GM19239 (cell line): Measurements from ENCODE around the gene TPSG1.
A peak's percentile ranks its signal among the peaks of the same experiment; 100 is the strongest.
"Not testable (repeated sequence)": the region's sequence is repeated elsewhere in the genome, so short reads cannot be mapped to it uniquely, and the experiment has no call there.

Experiments
- DNase-seq: peaks from one replicate; pipeline ENCODE4 v3.0.0; 2011; ENCODE audit warnings: low spot score; ENCODE audit not compliant: insufficient read length
- FAIRE-seq: peaks from 2 replicates; lab custom pipeline; 2011; peaks lifted over from hg19 to GRCh38; lab: Jason Lieb, UNC

TPSG1 gene

DNA sequence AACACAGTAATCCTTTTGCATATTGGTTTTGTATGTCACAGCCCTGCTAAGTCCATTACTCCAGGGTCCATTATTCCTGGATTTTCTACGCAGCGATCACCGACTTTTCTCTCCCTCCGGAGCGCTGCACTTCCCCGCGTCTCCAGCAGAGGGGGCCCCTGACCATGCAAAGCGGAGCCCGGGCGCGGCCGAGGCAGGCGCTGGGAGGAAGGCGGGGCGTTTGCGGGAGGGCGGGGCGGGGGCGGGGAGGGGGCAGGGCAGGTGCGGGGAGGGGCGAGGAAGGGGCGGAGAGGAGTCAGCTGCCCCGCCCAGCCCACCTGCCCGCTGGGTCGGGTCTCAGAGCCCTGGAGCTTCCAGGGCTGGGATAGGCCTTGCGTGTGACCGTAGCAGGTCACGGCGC lies 11.6 kb upstream of the TPSG1 start:
- DNase-seq, result not testable (repeated sequence)
- FAIRE-seq, result peak; percentile 89

- not testable (repeated sequence) for FAIRE-seq, DNase-seq
These were observed 7.1 kb upstream of the TPSG1 start for GRCh38 chr16:1232049-1232748.

GRCh38 chr16:1231301-1231700 lies 6.2 kb upstream of the TPSG1 start:
- not testable (repeated sequence) for FAIRE-seq, DNase-seq

DNA sequence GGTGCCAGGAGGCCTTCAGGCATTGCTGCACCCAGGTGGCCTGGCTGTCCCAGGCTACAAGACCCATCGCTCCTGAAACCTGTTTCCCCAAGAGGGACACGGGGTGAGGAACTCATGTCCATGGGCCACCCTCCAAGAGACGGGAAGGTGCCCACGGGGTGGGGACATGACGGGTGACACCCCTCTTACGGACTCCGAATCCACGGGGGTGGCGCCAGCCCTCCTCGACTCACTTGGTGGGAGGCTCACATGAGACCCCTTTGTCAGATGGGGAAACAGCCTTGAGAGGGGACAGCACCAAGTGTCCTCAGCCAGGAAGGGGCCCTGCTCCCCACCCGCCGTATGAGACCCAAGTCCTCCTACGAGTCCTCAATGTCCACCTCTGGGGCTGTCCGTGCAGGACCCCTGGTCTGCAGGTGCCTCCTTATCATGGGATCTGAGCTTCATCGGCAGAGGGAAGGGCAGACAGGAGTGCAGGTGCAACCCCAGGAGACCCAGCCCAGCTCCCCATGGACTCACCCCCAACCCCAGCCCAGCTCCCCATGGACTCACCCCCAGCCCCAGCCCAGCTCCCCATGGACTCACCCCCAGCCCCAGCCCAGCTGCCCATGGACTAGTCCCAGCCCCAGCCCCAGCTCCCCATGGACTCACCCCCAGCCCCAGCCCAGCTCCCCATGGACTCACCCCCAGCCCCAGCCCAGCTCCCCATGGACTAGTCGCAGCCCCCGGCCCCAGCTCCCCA lies 5.6 kb upstream of the TPSG1 start:
- not testable (repeated sequence) for DNase-seq, FAIRE-seq

DNA sequence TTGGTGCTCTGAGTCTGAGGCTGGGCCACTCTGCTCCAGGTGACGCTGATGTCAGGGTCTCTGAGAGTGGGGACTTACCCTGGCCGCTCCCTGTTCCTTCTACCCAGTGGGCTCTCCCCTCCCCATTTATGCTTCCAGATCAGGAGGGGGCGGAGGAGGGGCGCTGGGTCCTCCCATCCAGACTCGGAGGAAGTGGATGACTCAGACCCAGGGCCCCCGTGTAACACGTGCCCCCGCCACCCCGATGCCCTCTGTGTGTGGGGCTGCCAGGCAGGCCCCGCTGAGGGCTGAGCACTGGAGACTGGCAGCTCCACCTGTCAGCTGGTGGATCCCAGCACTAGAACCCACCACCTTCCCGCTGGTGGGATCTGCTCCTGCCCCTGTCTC lies 5.0 kb upstream of the TPSG1 start, which contains the start of gene TPSB2:
Gene TPSB2 (minus strand): TSS at position 101 of the 387 bp plus-strand sequence. CDS start 233 bp downstream, outside the sequence.
- not testable (repeated sequence) for FAIRE-seq, DNase-seq

GRCh38 chr16:1229476-1229875 lies 4.4 kb upstream of the TPSG1 start:
- not testable (repeated sequence) for FAIRE-seq, DNase-seq

GRCh38 chr16:1228227-1228626 lies 3.2 kb upstream of the TPSG1 start:
- DNase-seq, FAIRE-seq: not testable (repeated sequence)

- DNase-seq, FAIRE-seq: not testable (repeated sequence)
These were observed 1.6 kb upstream of the TPSG1 start for GRCh38 chr16:1226692-1227091.

GRCh38 chr16:1225728-1226311 lies 752 bp upstream of the TPSG1 start:
- DNase-seq, FAIRE-seq: not testable (repeated sequence)

- DNase-seq (no peak), FAIRE-seq (no peak)
These were observed 510 bp downstream of the TPSG1 start for GRCh38 chr16:1224558-1224957.

GRCh38 chr16:1223355-1224214 lies 1.5 kb downstream of the TPSG1 start:
- no peak for DNase-seq
- no peak for FAIRE-seq

DNA sequence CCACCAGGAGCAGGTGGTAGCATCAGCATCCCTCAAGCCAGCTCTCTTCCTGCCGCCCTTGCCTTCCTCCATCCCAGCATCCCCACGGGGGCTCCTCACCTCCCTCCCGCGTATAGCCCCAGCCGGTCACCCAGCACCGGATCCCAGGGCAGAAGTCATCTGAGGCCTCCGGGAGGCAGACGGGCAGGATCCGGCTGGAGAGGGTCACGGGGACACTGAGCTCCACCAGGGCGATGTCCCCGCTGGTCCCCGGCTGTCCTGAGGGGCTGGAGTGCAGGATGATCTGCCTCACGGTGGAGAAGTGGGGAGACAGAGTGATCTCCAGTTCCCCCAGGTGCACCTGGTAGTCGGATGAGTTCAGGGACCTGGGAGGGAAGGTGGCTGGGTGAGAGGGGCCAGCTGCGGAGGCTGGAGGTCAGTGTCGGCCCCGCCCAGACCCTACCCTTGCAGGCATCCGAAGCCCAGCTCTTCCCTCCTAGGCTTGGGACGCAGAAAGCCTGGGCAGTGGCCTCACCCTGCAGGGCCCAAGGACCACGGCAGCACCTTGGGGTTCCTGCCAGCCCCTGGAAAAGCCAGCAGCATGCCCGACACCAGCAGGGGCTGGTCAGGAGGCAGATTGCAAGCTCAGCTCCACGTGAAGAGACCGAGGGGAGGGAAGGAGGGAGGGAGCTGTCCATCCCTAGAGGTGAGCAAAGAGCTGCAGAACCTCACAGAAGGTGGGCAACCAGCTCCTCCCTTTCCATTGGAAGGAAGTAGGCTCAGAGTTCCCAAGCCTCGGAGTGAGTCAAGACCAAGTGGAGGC lies 2.3 kb downstream of the TPSG1 start:
- no peak for DNase-seq

DNA sequence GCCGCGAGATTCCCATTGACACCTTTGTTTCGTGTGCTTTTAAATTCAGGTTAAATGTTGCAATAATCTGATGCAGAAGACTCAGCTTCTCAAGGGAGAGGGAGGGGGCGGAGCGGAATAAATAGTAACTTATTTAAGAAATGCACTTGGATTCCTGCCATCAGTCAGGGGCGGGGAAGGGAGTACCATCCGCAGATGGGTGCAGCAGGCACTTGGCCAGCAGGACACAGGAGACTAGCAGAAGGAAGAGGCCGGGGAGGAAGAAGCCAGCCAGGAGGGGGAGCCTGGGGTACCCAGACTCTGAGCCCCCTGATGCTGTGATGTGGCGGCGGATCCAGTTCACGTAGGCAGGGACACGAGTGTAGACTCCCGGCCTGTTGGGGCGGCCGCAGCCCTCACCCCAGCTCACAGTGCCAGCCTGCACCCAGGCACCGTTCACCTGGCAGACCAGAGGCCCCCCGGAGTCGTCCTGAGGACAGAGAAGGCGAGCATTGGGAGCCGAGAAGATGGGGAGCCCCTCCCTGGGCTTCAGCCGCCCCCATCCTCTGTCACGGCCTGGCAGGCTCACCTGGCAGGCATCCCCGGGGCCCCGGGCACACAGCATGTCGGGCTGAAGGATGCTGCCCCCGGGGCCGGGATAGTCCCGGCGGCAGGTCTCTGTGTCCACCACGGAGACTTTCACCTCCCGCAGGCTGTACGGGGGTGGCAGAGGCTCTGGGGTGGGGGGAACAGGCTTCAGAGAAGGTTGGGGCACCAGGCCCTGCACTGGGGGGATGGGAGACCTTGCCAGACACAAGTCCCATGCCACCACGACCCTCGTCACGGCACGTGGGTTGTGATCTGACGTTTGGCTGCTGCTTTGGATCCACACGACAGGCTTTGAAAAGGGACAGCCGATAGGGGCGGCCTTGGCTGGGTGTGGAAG lies 3.2 kb downstream of the TPSG1 start:
- no peak for FAIRE-seq
- no peak for DNase-seq

More for the DNA sequence above, 2.3 kb downstream of the TPSG1 start:
- no peak for FAIRE-seq

- no peak for FAIRE-seq
- no peak for DNase-seq
These were observed 4.0 kb downstream of the TPSG1 start for GRCh38 chr16:1220841-1221627.

GRCh38 chr16:1220098-1220728 lies 4.9 kb downstream of the TPSG1 start:
- FAIRE-seq, result no peak
- DNase-seq, result no peak

- FAIRE-seq, result no peak
- DNase-seq, result no peak
These were observed 6.0 kb downstream of the TPSG1 start for GRCh38 chr16:1218930-1219611.
